Measurements from ENCODE around the gene DCP2.
A peak's percentile ranks its signal among the peaks of the same experiment; 100 is the strongest.
"Not testable (repeated sequence)": the region's sequence is repeated elsewhere in the genome, so short reads cannot be mapped to it uniquely, and the experiment has no call there.

The DCP2 gene

GRCh38 chr5:112976432-112977309, at the start of gene DCP2:
Gene DCP2 (plus strand): TSS chr5:112976798. CDS start chr5:112976934, 136 bp downstream.
- peak; percentile 89 to 97 for DNase-seq

DNA sequence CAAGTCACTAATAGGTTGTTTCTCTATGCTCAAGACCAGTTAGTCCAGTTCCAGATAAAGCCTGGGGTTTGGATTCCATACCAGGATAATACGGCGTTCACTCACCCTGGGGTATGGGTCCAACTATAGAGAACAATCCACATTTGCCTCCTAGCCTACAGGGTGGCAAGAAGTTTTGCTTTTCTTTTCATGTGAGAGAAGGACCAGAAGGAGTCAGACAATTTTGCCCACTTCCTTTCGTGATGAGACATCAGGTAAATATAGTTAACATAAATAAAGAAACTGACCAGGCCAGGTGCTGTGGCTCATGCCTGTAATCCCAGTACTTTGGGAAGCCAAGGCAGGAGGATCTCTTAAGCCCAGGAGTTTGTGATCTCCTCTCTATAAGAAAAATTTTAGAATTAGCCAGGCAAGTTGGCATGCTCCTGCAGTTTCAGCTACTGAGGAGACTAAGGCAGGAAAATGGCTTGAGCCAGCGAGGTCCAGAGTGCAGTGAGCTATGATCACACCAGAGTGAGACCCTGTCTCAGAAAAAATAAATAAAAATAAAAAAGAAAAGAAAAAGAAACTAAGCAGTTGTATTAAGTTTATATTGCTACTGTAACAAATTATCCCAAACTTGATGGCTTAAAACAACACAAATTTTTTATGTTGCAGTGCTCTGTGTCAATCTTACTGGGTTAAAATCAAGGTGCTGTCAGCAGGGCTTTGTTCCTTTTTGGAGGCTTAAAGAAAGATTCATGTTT, 47.1 kb upstream of the DCP2 start:
- DNase-seq, result no peak

DNA sequence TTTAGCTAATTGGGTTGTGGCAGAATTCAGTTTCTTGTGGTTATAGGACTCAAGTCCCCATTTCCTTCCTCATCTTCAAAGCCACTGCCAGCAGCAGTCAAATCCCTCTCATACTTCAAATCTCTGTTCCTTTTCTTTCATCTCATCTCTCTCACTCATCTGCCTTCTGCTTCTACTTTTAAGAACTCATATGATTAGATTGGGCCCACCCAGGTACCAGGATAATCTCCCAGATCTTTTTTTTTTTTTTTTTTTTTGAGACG, 46.6 kb upstream of the DCP2 start:
- DNase-seq, result no peak

DNA sequence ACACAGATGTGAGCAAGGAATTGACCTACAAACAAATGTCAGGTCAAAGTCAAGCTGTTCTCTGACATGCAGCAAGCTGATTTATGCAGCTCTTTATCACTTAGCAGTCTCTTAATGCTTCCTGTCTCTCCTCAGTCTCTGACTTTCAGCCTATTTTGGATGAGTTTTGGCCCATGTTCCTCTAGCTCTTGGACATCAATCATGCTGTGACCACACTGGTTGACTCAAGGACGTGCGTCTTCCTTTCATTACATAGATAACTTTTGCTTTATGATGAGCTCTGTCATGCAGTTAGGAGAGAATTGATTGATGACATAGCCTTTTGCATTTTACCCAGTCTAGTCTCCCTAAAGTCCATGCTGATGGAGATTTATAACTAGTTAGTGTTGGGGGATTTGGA, 45.1 kb upstream of the DCP2 start:
- DNase-seq, result no peak

DNA sequence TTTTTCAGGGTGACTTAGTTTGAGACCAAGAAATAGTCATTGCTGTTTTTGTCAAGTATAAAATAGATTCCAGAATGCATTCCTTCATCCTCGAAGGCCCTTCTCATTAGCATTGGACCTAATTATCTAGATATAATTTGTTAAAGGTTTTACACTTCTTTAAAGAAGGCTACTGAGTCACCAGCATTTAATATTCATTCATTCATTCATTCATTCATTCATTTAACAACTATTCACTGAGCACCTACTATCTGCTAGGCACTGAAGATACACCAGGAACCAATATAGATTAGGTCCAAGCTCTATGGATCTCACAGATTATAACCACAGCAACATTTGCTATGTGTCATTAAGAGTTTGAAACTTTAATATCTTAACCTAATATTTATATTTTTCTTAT, 43.5 kb upstream of the DCP2 start:
- DNase-seq, result no peak

DNA sequence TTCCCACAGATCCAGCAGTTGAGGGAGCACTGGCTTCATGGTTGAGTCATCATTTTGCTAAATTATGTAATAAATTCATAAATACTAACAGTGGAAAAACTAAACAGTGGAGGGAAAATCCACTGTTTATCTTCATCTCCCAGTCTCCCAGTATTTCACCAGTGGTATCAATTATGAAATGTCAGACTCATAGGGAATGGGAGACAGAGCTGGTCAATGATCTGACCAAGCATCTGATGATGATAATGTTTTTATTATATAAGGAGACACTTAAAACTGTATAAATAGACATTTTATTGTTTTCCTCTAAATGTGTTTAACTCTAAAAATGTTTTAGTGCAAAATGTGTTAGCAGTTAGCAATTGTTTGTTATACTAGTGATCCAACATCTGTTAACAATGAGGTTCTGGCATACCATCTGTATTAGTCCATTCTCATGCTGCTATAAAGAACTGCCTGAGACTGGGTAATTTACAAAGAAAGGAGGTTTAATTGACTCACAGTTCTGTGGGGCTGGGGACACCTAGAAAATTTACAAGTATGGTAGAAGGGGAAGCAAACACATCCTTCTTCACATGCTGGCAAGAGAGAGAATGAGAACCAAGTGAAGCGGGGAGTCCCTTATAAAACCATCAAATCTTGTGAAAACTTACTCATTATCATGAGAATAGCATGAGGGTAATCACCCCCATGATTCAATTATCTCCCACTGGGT, 42.8 kb upstream of the DCP2 start:
- no peak for DNase-seq

- DNase-seq, result no peak
Observed at GRCh38 chr5:112934366-112934663, 42.3 kb upstream of the DCP2 start.

DNA sequence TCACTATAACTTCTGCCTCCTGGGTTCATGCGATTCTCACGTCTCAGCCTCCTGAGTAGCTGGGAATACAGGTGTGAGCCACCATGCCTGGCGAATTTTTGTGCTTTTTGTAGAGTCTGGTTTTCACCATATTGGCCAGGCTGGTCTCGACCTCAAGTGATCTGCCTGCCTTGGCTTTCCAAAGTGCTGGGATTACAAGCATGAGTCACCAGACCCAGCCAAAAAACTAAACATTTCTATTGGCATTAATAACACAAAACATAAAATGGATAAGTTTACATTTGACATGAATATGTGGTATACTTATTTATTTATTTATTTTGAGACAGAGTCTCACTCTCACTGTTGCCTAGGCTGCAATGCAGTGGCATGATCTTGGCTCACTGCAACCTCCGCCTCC, 40.9 kb upstream of the DCP2 start:
- DNase-seq, result no peak

GRCh38 chr5:112938286-112938685, 38.3 kb upstream of the DCP2 start:
- DNase-seq, result no peak

- no peak for DNase-seq
Observed at GRCh38 chr5:112940670-112941069, 35.9 kb upstream of the DCP2 start.

GRCh38 chr5:112948458-112948857, 28.1 kb upstream of the DCP2 start:
- no peak for DNase-seq

DNA sequence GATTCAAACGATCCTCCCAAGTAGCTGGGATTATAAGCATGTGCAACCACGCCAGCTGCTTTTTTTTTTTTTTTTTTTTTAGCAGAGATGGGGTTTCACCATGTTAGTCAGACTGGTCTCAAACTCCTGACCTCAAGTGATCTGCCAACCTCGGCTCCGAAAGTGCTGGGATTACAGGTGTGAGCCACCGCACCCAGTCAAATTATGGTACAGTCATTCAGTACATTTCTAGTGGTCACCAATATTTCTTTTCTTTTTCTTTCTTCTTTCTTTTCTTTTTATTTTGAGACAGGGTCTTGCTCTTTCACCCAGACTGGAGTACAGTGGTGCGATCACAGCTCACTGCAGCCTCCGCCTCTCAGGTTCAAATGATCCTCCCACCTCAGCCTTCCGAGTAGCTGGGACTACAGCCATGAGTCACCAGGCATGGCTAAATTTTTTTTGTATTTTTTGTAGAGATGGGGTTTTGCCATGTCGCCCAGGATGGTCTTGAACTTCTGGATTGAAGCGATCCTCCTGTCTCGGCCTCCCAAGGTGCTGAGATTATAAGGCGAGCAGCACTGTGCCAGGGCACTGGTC, 25.4 kb upstream of the DCP2 start:
- no peak for DNase-seq

- no peak for DNase-seq
Observed at GRCh38 chr5:112956606-112957005, 20.0 kb upstream of the DCP2 start.

DNA sequence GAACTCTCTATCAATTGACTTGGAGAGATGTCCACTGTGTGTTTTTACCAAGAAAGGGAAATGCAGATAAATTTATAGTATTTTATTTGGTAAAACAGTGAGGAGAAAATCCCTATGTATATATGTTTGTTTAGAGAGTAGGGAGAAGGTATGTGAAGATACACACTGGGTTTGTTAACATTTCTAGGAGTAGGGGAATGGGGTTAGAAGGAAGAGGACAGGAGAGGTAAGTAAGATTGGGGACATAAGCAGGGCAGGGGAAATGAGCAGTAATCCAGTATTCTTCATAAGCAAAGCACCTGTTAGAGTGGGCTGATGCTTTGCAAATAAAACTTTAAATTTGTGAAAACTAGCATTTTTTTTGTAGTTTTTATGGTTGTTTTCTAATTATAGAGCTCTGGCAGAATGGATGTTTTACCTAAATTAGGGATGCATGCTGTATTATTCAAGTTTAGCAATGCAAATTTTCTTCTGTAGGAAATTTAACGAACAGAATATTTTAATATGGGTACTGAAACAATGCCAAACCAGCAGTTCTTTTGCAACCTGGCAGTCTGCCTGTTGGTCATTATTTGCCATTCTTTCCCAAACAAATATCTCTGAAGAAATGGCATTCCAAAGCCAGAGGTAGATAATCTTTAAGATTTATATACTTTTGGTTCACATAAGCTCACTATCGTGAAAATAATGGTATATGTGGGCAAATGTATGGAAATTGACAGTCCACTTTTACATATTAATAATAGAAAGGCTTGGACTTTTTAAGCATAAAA, 19.4 kb upstream of the DCP2 start:
- no peak for DNase-seq

GRCh38 chr5:112958093-112959088, 18.2 kb upstream of the DCP2 start:
- DNase-seq, result peak in 1 of 2 experiments; percentile 16

DNA sequence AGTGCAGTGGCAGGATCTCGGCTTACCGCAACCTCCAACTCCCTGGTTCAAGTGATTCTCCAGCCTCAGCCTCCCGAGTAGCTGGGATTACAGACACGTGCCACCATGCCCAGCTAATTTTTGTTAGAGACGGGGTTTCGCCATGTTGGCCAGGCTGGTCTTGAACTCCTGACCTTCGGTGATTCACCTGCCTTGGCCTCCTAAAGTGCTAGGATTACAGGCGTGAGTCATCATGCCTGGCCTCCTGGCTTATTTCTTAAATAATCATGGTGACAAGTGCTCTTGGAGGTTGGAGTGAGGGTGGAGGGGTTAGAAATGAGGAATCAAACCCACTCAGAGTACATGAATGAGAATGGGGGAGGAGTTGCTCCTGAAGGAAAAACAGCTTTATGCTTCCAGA, 16.7 kb upstream of the DCP2 start:
- not testable (repeated sequence) for DNase-seq

GRCh38 chr5:112960315-112960714, 16.3 kb upstream of the DCP2 start:
- DNase-seq, result no peak

GRCh38 chr5:112960863-112961504, 15.6 kb upstream of the DCP2 start:
- DNase-seq, result no peak

GRCh38 chr5:112963374-112963733, 13.2 kb upstream of the DCP2 start:
- not testable (repeated sequence) for DNase-seq

GRCh38 chr5:112965733-112966306, 10.8 kb upstream of the DCP2 start:
- DNase-seq, result no peak
